ENCODE measurements around the gene YWHAH. TPM values are rescaled to one million over a fixed set of nuclear protein-coding genes. Genes with fewer than 3 reads are reported as not detected.

YWHAH gene
- total RNA-seq, 2 experiments from 2014 or later = 137 to 142 TPM

DNA sequence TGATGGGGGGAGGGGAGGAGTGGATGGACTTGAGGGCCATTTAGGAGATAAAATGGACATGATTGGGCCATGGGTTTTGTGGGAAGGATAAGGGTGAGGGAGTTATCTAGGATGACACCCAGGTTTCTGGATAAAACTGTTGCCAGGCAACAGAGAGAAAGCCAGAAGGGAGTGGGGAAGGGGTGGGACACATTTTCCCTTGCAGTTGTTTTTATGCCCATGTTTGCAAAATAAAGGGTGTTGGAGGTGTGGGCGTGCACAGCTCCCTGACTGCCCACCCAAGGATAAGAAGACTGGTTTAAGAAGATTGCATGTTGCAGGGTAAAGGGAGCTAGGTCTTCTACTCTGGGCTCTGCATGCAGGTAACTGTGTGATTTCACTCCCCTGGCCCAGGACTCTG is 18.3 kb upstream of the YWHAH start:
- Mint-ChIP-seq H3K27me3 (peaks cover 6% of the 10 kb centered on the region), H3K27ac (no peak overlapping the region), H3K9me3 (no peaks in the 10 kb centered on the region), H3K4me3 (no peak overlapping the region), H3K36me3 (no peaks in the 10 kb centered on the region), H3K4me1 (ENCODE audit: low read depth) (no peaks in the 10 kb centered on the region)
- POLR2A ChIA-PET = no interaction called here
- CTCF ChIA-PET = no interaction called here
- no peak for DNase-seq
- intact Hi-C loops (cut with micrococcal nuclease) = no loop called here

GRCh38 chr22:31926969-31927368 is 17.4 kb upstream of the YWHAH start:
- H3K4me1 Mint-ChIP-seq (ENCODE audit: low read depth) = no peaks in the 10 kb centered on the region
- H3K9me3 Mint-ChIP-seq = no peaks in the 10 kb centered on the region
- no peak overlapping the region for H3K27ac Mint-ChIP-seq
- no peak overlapping the region for H3K4me3 Mint-ChIP-seq
- ChIA-PET CTCF (interaction anchor here (0.9 kb wide), 1 partner anchor 43 kb away, joined by 4 read pairs; no protein-coding TSS in a partner anchor), POLR2A (no interaction called here)
- intact Hi-C loops (cut with micrococcal nuclease) = no loop called here
- DNase-seq = no peak
- H3K36me3 Mint-ChIP-seq = no peaks in the 10 kb centered on the region
- H3K27me3 Mint-ChIP-seq = peaks cover 10% of the 10 kb centered on the region

GRCh38 chr22:31927562-31927961 is 16.8 kb upstream of the YWHAH start:
- ChIA-PET CTCF (no interaction called here), POLR2A (no interaction called here)
- peaks cover 10% of the 10 kb centered on the region for H3K27me3 Mint-ChIP-seq
- no peak overlapping the region for H3K27ac Mint-ChIP-seq
- H3K4me1 Mint-ChIP-seq (ENCODE audit: low read depth) = no peaks in the 10 kb centered on the region
- no peak for DNase-seq
- H3K4me3 Mint-ChIP-seq = no peak overlapping the region
- no peaks in the 10 kb centered on the region for H3K9me3 Mint-ChIP-seq
- H3K36me3 Mint-ChIP-seq = no peaks in the 10 kb centered on the region
- intact Hi-C loops (cut with micrococcal nuclease) = no loop called here

DNA sequence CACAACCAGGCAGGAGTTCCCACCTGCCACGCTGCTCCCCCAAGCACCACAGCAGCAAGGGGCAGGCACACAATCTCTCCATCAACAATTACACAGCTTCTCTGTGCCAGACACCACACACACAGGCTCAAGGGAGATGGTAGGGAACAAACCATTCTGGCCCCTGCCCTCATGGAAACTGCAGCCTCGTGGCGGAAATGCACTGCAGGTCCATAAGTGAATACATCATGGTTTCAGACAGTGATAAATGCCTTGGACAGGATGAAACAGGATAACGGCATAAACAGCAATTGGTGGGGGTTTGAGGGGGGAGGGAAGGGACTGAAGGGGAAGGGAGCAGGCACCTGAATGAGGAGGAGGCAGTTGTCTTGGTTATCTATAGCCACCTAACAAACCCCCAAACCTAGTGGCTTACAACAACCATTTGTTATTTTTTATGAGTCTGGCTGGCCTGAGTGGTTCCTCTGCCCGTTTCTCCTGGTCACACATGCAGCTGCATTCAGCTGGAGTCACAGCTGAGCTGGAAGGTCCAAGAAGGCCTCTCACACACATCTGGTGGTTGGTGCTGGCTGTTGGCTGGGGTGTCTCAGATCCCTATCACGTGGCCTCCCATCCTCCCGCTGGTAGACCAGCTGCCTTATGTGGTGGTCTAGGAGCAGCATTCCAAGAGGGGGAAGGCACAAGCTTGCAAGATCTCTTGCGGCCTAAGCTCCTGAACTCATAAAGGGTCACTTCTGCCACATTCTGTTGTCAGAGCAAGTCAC is 15.0 kb upstream of the YWHAH start:
- no peak for DNase-seq
- Mint-ChIP-seq H3K4me1 (ENCODE audit: low read depth) (no peaks in the 10 kb centered on the region), H3K4me3 (no peak overlapping the region), H3K27ac (no peak overlapping the region), H3K9me3 (no peaks in the 10 kb centered on the region), H3K27me3 (peaks cover 8% of the 10 kb centered on the region), H3K36me3 (no peaks in the 10 kb centered on the region)
- ChIA-PET POLR2A (no interaction called here), CTCF (no interaction called here)
- intact Hi-C loops (cut with micrococcal nuclease) = no loop called here

DNA sequence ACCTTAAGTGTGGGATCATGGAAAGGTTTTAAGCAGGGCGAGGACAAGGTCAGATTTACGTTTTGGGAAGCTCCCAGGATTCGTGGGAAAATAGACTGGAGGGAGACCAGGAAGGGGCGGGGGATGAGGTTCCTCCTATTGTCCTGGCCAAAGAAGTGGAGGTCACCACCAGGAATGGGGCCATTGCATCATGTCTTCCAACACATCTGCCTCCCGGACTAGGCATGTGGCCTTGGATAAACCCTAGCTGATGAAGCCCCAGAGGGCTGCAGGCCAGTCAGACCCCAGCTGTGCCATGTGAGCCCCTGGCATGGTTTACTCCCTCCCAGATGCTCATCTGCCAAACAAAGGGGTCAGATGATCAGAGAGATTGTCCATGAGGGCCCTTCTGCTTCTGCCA is 11.5 kb upstream of the YWHAH start:
- Mint-ChIP-seq H3K36me3 (no peaks in the 10 kb centered on the region), H3K27ac (no peak overlapping the region), H3K27me3 (peaks cover 6% of the 10 kb centered on the region), H3K4me1 (ENCODE audit: low read depth) (no peaks in the 10 kb centered on the region), H3K4me3 (no peak overlapping the region), H3K9me3 (no peaks in the 10 kb centered on the region)
- ChIA-PET CTCF (no interaction called here), POLR2A (no interaction called here)
- intact Hi-C loops (cut with micrococcal nuclease) = no loop called here
- DNase-seq = no peak

DNA sequence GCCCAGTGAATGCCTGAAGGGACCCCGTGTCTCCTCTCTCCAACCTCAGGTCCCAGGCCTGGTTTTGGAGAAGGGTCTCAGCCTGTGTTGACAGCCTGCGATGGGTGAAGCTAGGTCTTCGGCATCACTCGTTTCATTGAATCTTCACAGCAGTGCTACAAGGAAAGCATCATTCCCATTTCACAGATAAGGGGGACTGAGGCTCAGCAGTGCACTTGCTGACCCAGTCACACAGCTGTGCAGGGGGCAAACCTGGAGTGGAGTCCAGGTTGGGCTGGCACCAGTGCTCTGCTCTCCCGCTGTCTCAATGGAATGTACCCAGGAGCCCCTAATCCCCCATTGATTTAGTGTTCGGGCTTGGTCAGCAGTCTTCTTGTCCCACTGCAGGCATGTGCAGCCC is 10.9 kb upstream of the YWHAH start:
- Mint-ChIP-seq H3K36me3 (no peaks in the 10 kb centered on the region), H3K9me3 (no peaks in the 10 kb centered on the region), H3K27me3 (peaks cover 4% of the 10 kb centered on the region), H3K4me3 (no peak overlapping the region), H3K4me1 (ENCODE audit: low read depth) (no peaks in the 10 kb centered on the region), H3K27ac (no peak overlapping the region)
- POLR2A ChIA-PET = no interaction called here
- CTCF ChIA-PET = no interaction called here
- DNase-seq = no peak
- intact Hi-C loops (cut with micrococcal nuclease) = no loop called here

GRCh38 chr22:31933816-31934482 is 10.4 kb upstream of the YWHAH start:
- no peak for DNase-seq
- H3K9me3 Mint-ChIP-seq = no peaks in the 10 kb centered on the region
- peaks cover 4% of the 10 kb centered on the region for H3K27me3 Mint-ChIP-seq
- ChIA-PET CTCF (no interaction called here), POLR2A (no interaction called here)
- intact Hi-C loops (cut with micrococcal nuclease) = no loop called here
- no peak overlapping the region for H3K27ac Mint-ChIP-seq
- no peaks in the 10 kb centered on the region for H3K4me1 Mint-ChIP-seq (ENCODE audit: low read depth)
- H3K4me3 Mint-ChIP-seq = no peak overlapping the region
- no peaks in the 10 kb centered on the region for H3K36me3 Mint-ChIP-seq

- POLR2A ChIA-PET = no interaction called here
- intact Hi-C loops (cut with micrococcal nuclease) = no loop called here
- Mint-ChIP-seq H3K9me3 (no peaks in the 10 kb centered on the region), H3K27ac (no peak overlapping the region), H3K4me3 (no peak overlapping the region), H3K36me3 (no peaks in the 10 kb centered on the region), H3K4me1 (ENCODE audit: low read depth) (no peaks in the 10 kb centered on the region), H3K27me3 (peaks cover 4% of the 10 kb centered on the region)
- DNase-seq = no peak
- CTCF ChIA-PET = interaction anchor here (1.8 kb wide), 1 partner anchor 34 kb away, joined by 4 read pairs; no protein-coding TSS in a partner anchor
Measured at GRCh38 chr22:31935961-31936635, 8.2 kb upstream of the YWHAH start.

GRCh38 chr22:31937341-31937740 is 7.0 kb upstream of the YWHAH start:
- H3K27ac Mint-ChIP-seq = no peak overlapping the region

GRCh38 chr22:31938296-31938695 is 6.0 kb upstream of the YWHAH start:
- intact Hi-C loops (cut with micrococcal nuclease) = no loop called here
- no peak for DNase-seq
- Mint-ChIP-seq H3K4me3 (no peak overlapping the region), H3K27me3 (no peaks in the 10 kb centered on the region), H3K36me3 (no peaks in the 10 kb centered on the region), H3K27ac (no peak overlapping the region), H3K4me1 (ENCODE audit: low read depth) (peaks cover 9% of the 10 kb centered on the region), H3K9me3 (no peaks in the 10 kb centered on the region)
- CTCF ChIA-PET = no interaction called here
- POLR2A ChIA-PET = no interaction called here

More at GRCh38 chr22:31937341-31937740, 7.0 kb upstream of the YWHAH start:
- CTCF ChIA-PET = interaction anchor here (1.8 kb wide), 1 partner anchor 33 kb away, joined by 4 read pairs; no protein-coding TSS in a partner anchor
- Mint-ChIP-seq H3K4me3 (no peak overlapping the region), H3K9me3 (no peaks in the 10 kb centered on the region), H3K36me3 (no peaks in the 10 kb centered on the region), H3K27me3 (no peaks in the 10 kb centered on the region), H3K4me1 (ENCODE audit: low read depth) (no peaks in the 10 kb centered on the region)
- POLR2A ChIA-PET = no interaction called here
- no peak for DNase-seq
- intact Hi-C loops (cut with micrococcal nuclease) = no loop called here

GRCh38 chr22:31940506-31940905 is 3.8 kb upstream of the YWHAH start:
- H3K27me3 Mint-ChIP-seq = no peaks in the 10 kb centered on the region
- no peaks in the 10 kb centered on the region for H3K36me3 Mint-ChIP-seq
- H3K27ac Mint-ChIP-seq = no peak overlapping the region
- H3K4me3 Mint-ChIP-seq = no peak overlapping the region
- H3K9me3 Mint-ChIP-seq = no peaks in the 10 kb centered on the region
- peaks cover 14% of the 10 kb centered on the region for H3K4me1 Mint-ChIP-seq (ENCODE audit: low read depth)
- DNase-seq = no peak
- ChIA-PET POLR2A (no interaction called here), CTCF (interaction anchor here (0.5 to 0.9 kb wide), 2 partner anchors 36 kb away, joined by 3 to 5 read pairs; no protein-coding TSS in a partner anchor)
- intact Hi-C loops (cut with micrococcal nuclease) = no loop called here

GRCh38 chr22:31942091-31942490 is 2.2 kb upstream of the YWHAH start:
- peaks cover under 1% of the 10 kb centered on the region for H3K36me3 Mint-ChIP-seq
- H3K4me3 Mint-ChIP-seq = no peak overlapping the region
- no peaks in the 10 kb centered on the region for H3K27me3 Mint-ChIP-seq
- CTCF ChIA-PET = interaction anchor here (1.1 to 1.6 kb wide), 2 partner anchors 28 to 34 kb away, joined by 3 to 10 read pairs; no protein-coding TSS in a partner anchor
- intact Hi-C loops (cut with micrococcal nuclease) = no loop called here
- H3K4me1 Mint-ChIP-seq (ENCODE audit: low read depth) = peaks cover 17% of the 10 kb centered on the region
- no peaks in the 10 kb centered on the region for H3K9me3 Mint-ChIP-seq
- POLR2A ChIA-PET = interaction anchor here (0.5 to 1.3 kb wide), 3 partner anchors 9 to 206 kb away, joined by 3 to 5 read pairs (median 3); no protein-coding TSS in a partner anchor
- H3K27ac Mint-ChIP-seq = no peak overlapping the region
- DNase-seq = no peak

Measured in activated CD4-positive, alpha-beta memory T cell treated with anti-CD3 and anti-CD28 coated beads for 36 hours (primary cell).